Mesendoderm (in vitro differentiated cells): ENCODE data around the gene BIRC2.
A peak's percentile ranks its signal among the peaks of the same experiment; 100 is the strongest.
"Not testable (repeated sequence)": the region's sequence is repeated elsewhere in the genome, so short reads cannot be mapped to it uniquely, and the experiment has no call there.

Experiments used
- DNase-seq: peaks from one replicate; pipeline ENCODE4 v3.0.0; 2013
- H2AK5ac ChIP-seq: 2 replicates; pipeline ENCODE4 v1.6.1; 2013; ENCODE audit warnings: low read length, inconsistent platforms
- H2BK120ac ChIP-seq: 2 replicates; pipeline ENCODE4 v1.6.1; 2013; ENCODE audit warnings: low read depth, mild to moderate bottlenecking, low read length, moderate library complexity, mixed read lengths
- H2BK15ac ChIP-seq: replicated peaks from 2 replicates; pipeline ENCODE4 v1.6.1; 2013; ENCODE audit warnings: low read depth, mild to moderate bottlenecking, moderate library complexity
- H2BK5ac ChIP-seq: 2 replicates; pipeline ENCODE4 v1.6.1; 2013; ENCODE audit warnings: low read length, inconsistent platforms
- H3K18ac ChIP-seq: 2 replicates; pipeline ENCODE4 v1.6.1; 2013; ENCODE audit warnings: mild to moderate bottlenecking, low read length, mixed read lengths
- H3K23ac ChIP-seq: one replicate; pipeline ENCODE4 v1.6.1; 2013; ENCODE audit warnings: low read length
- H3K27ac ChIP-seq: 2 replicates; pipeline ENCODE4 v1.5.1; 2013; ENCODE audit warnings: low read depth, mild to moderate bottlenecking, inconsistent platforms, low read length, moderate library complexity
- H3K27me3 ChIP-seq: 2 replicates; pipeline ENCODE4 v1.6.1; 2013; ENCODE audit warnings: low read length, control low read depth, mild to moderate bottlenecking, inconsistent platforms; ENCODE audit not compliant: insufficient read depth, poor library complexity
- H3K36me3 ChIP-seq: 2 replicates; pipeline ENCODE4 v1.6.1; 2013; ENCODE audit warnings: low read length, inconsistent platforms; ENCODE audit not compliant: control insufficient read depth, insufficient read depth
- H3K4ac ChIP-seq: one replicate; pipeline ENCODE4 v1.6.1; 2013; ENCODE audit warnings: low read depth, mild to moderate bottlenecking, low read length, moderate library complexity
- H3K4me1 ChIP-seq: 2 replicates; pipeline ENCODE4 v1.6.1; 2013; ENCODE audit warnings: low read depth, low read length, inconsistent platforms; ENCODE audit not compliant: control insufficient read depth
- H3K4me2 ChIP-seq: 2 replicates; pipeline ENCODE4 v1.6.1; 2013; ENCODE audit warnings: low read length
- H3K4me3 ChIP-seq: 2 replicates; pipeline ENCODE4 v1.5.1; 2013; ENCODE audit warnings: mild to moderate bottlenecking, low read length
- H3K56ac ChIP-seq: one replicate; pipeline ENCODE4 v1.6.1; 2013; ENCODE audit warnings: low read length
- H3K79me1 ChIP-seq: 2 replicates; pipeline ENCODE4 v1.6.1; 2013; ENCODE audit warnings: low read length, inconsistent platforms
- H3K79me2 ChIP-seq: 2 replicates; pipeline ENCODE4 v1.6.1; 2013; ENCODE audit warnings: mild to moderate bottlenecking, low read length; ENCODE audit not compliant: control insufficient read depth, insufficient read depth
- H3K9ac ChIP-seq: 2 replicates; pipeline ENCODE4 v1.6.1; 2013; ENCODE audit warnings: low read length, inconsistent platforms
- H4K5ac ChIP-seq: one replicate; pipeline ENCODE4 v1.6.1; 2013; ENCODE audit warnings: low read length
- H4K8ac ChIP-seq: one replicate; pipeline ENCODE4 v1.6.1; 2013; ENCODE audit warnings: low read depth, mild to moderate bottlenecking, control low read depth, low read length, moderate library complexity
- WGBS: extraction: QIAGEN DNeasy Blood & Tissue Kit; methylation state at CpG from one replicate; pipeline ENCODE4 v1.1.7; 2013; ENCODE audit warnings: low lambda C conversion rate, missing lambda C conversion rate; ENCODE audit not compliant: insufficient coverage; ENCODE audit errors: extremely low coverage; 5-methylcytosine and 5-hydroxymethylcytosine counted together

Gene BIRC2

GRCh38 chr11:102364991-102365390, 18.0 kb downstream of the BIRC2 start:
- Histone ChIP-seq H3K27ac (no peak overlapping the region), H3K36me3 (peaks cover 4% of the 10 kb centered on the region), H2AK5ac (no peak overlapping the region), H2BK5ac (no peak overlapping the region), H4K5ac (no peak overlapping the region), H3K18ac (no peak overlapping the region), H3K4ac (no peak overlapping the region), H3K4me2 (no peak overlapping the region), H3K4me3 (no peak overlapping the region), H3K56ac (no peak overlapping the region), H3K23ac (no peak overlapping the region), H3K79me1 (no peaks in the 10 kb centered on the region), H3K79me2 (no peaks in the 10 kb centered on the region), H2BK15ac (no peak overlapping the region), H3K27me3 (no peaks in the 10 kb centered on the region), H3K9ac (no peak overlapping the region), H3K4me1 (no peaks in the 10 kb centered on the region), H4K8ac (no peak overlapping the region), H2BK120ac (no peak overlapping the region)
- WGBS, result no CpG with 5 or more reads among the region's 1 CpG
- DNase-seq, result no peak

GRCh38 chr11:102367364-102367763, 20.4 kb downstream of the BIRC2 start:
- H2BK120ac ChIP-seq, result no peak overlapping the region
- H4K5ac ChIP-seq, result no peak overlapping the region
- H2AK5ac ChIP-seq, result no peak overlapping the region
- H2BK15ac ChIP-seq, result no peak overlapping the region
- no peaks in the 10 kb centered on the region for H3K79me2 ChIP-seq
- no peak for DNase-seq
- no peak overlapping the region for H3K9ac ChIP-seq
- H3K79me1 ChIP-seq, result no peaks in the 10 kb centered on the region
- no peak overlapping the region for H3K4me3 ChIP-seq
- H3K27me3 ChIP-seq, result no peaks in the 10 kb centered on the region
- peaks cover 3% of the 10 kb centered on the region for H3K36me3 ChIP-seq
- no peak overlapping the region for H2BK5ac ChIP-seq
- no CpG with 5 or more reads among the region's 6 CpGs for WGBS
- H3K27ac ChIP-seq, result no peak overlapping the region
- H3K4me1 ChIP-seq, result no peaks in the 10 kb centered on the region
- H3K18ac ChIP-seq, result no peak overlapping the region
- H3K4me2 ChIP-seq, result no peak overlapping the region
- H3K23ac ChIP-seq, result no peak overlapping the region
- no peak overlapping the region for H3K56ac ChIP-seq
- no peak overlapping the region for H4K8ac ChIP-seq
- no peak overlapping the region for H3K4ac ChIP-seq

GRCh38 chr11:102368472-102368871, 21.5 kb downstream of the BIRC2 start:
- H4K8ac ChIP-seq, result no peak overlapping the region
- H3K4me3 ChIP-seq, result no peak overlapping the region
- H3K79me1 ChIP-seq, result no peaks in the 10 kb centered on the region
- H3K56ac ChIP-seq, result no peak overlapping the region
- no peak overlapping the region for H4K5ac ChIP-seq
- no peak overlapping the region for H3K27ac ChIP-seq
- H3K23ac ChIP-seq, result no peak overlapping the region
- no peaks in the 10 kb centered on the region for H3K4me1 ChIP-seq
- no peak overlapping the region for H3K18ac ChIP-seq
- H2BK5ac ChIP-seq, result no peak overlapping the region
- DNase-seq, result no peak
- H2BK15ac ChIP-seq, result no peak overlapping the region
- no peak overlapping the region for H3K9ac ChIP-seq
- H3K4ac ChIP-seq, result no peak overlapping the region
- H3K36me3 ChIP-seq, result peaks cover 3% of the 10 kb centered on the region
- no peaks in the 10 kb centered on the region for H3K27me3 ChIP-seq
- H2AK5ac ChIP-seq, result no peak overlapping the region
- H2BK120ac ChIP-seq, result no peak overlapping the region
- no peaks in the 10 kb centered on the region for H3K79me2 ChIP-seq
- no CpG with 5 or more reads among the region's 3 CpGs for WGBS
- no peak overlapping the region for H3K4me2 ChIP-seq

GRCh38 chr11:102374633-102375424, 27.8 kb downstream of the BIRC2 start:
- H3K4me3 ChIP-seq, H2BK120ac ChIP-seq, H2BK15ac ChIP-seq, DNase-seq, H3K4me2 ChIP-seq, H3K79me1 ChIP-seq, H3K36me3 ChIP-seq, H4K5ac ChIP-seq, H2AK5ac ChIP-seq, H3K23ac ChIP-seq, H3K79me2 ChIP-seq, H3K4me1 ChIP-seq, H4K8ac ChIP-seq, H3K27ac ChIP-seq, H3K27me3 ChIP-seq: not testable (repeated sequence)
- Histone ChIP-seq H3K56ac (peak overlapping the region; percentile 82), H2BK5ac (peak overlapping the region; percentile 35), H3K18ac (peak overlapping the region; percentile 64), H3K4ac (peak overlapping the region; percentile 36), H3K9ac (peak overlapping the region; percentile 46)
- no CpG with 5 or more reads among the region's 31 CpGs for WGBS

- Histone ChIP-seq H3K23ac (no peak overlapping the region), H3K56ac (no peak overlapping the region), H3K18ac (no peak overlapping the region), H4K8ac (no peak overlapping the region), H4K5ac (no peak overlapping the region), H2BK120ac (no peak overlapping the region), H3K9ac (no peak overlapping the region), H3K79me2 (no peaks in the 10 kb centered on the region), H3K27ac (no peak overlapping the region), H3K4ac (no peak overlapping the region), H3K27me3 (no peaks in the 10 kb centered on the region), H2AK5ac (no peak overlapping the region), H2BK5ac (no peak overlapping the region), H2BK15ac (no peak overlapping the region), H3K79me1 (peaks cover 4% of the 10 kb centered on the region), H3K4me1 (no peaks in the 10 kb centered on the region), H3K36me3 (no peaks in the 10 kb centered on the region), H3K4me3 (no peak overlapping the region), H3K4me2 (no peak overlapping the region)
- 100% methylated on average over 1 of the region's 5 CpGs for WGBS
- DNase-seq, result no peak
Measured at GRCh38 chr11:102375720-102376399, 28.8 kb downstream of the BIRC2 start.
